Keratinocyte (primary cell): ENCODE results near the gene FSTL3. TPM values are rescaled to one million over a fixed set of nuclear protein-coding genes. Genes with fewer than 3 reads are reported as not detected.

Experiments
- DNase-seq: peaks from one replicate; pipeline ENCODE4 v3.0.0-alpha.2; 2011; ENCODE audit warnings: low read depth, missing footprints, low spot score
- FAIRE-seq: peaks from 2 replicates; lab custom pipeline; 2011; peaks lifted over from hg19 to GRCh38; lab: Jason Lieb, UNC
- H2AFZ ChIP-seq: 2 replicates; pipeline ENCODE4 v1.6.0; 2012; ENCODE audit warnings: low read length, control low read depth, inconsistent platforms; ENCODE audit not compliant: control insufficient read depth
- H3K27ac ChIP-seq: 2 replicates; pipeline ENCODE4 v1.5.1; 2011; ENCODE audit warnings: low read length; ENCODE audit not compliant: control insufficient read depth, insufficient read depth
- H3K27me3 ChIP-seq: 3 replicates; pipeline ENCODE4 v1.6.0; 2011; ENCODE audit warnings: low read length; ENCODE audit not compliant: control insufficient read depth, insufficient read depth; ENCODE audit errors: extremely low read depth
- H3K36me3 ChIP-seq, 2 experiments: 2 replicates in 1 of 2; 3 replicates in 1 of 2; pipeline ENCODE4 v1.5.1; 2011; ENCODE audit warnings: low read length in 2 of 2, mild to moderate bottlenecking in 1 of 2; ENCODE audit not compliant: control insufficient read depth in 2 of 2, insufficient read depth in 2 of 2; ENCODE audit errors: extremely low read depth in 1 of 2
- H3K4me1 ChIP-seq: 3 replicates; pipeline ENCODE4 v1.5.1; 2011; ENCODE audit warnings: low read length; ENCODE audit not compliant: control insufficient read depth, insufficient read depth; ENCODE audit errors: extremely low read depth
- H3K4me2 ChIP-seq: 3 replicates; pipeline ENCODE4 v1.6.0; 2011; ENCODE audit warnings: low read depth, low read length; ENCODE audit not compliant: control insufficient read depth, insufficient read depth; ENCODE audit errors: extremely low read depth
- H3K4me3 ChIP-seq, 3 experiments: fragments of 200-600 bp in 1 of 3; sonication (generic) in 1 of 3; 2 replicates in 2 of 3; 3 replicates in 1 of 3; pipeline ENCODE4 v1.5.1; 2011 to 2016; ENCODE audit warnings: low read length in 3 of 3, mild to moderate bottlenecking in 3 of 3, control low read depth in 2 of 3, inconsistent platforms in 1 of 3, low read depth in 1 of 3, mixed read lengths in 1 of 3, mixed run types in 1 of 3, moderate library complexity in 1 of 3; ENCODE audit not compliant: control insufficient read depth in 2 of 3, insufficient read depth in 2 of 3; ENCODE audit errors: extremely low read depth in 1 of 3
- H3K79me2 ChIP-seq: 2 replicates; pipeline ENCODE4 v1.6.0; 2012; ENCODE audit warnings: low read length; ENCODE audit not compliant: control insufficient read depth, insufficient read depth
- H3K9ac ChIP-seq: 3 replicates; pipeline ENCODE4 v1.6.0; 2011; ENCODE audit warnings: low read length; ENCODE audit not compliant: control insufficient read depth, insufficient read depth; ENCODE audit errors: extremely low read depth
- H3K9me1 ChIP-seq: 3 replicates; pipeline ENCODE4 v1.6.0; 2011; ENCODE audit warnings: low read length; ENCODE audit not compliant: control insufficient read depth, insufficient read depth; ENCODE audit errors: extremely low read depth
- H3K9me3 ChIP-seq: 2 replicates; pipeline ENCODE4 v1.5.1; 2012; ENCODE audit warnings: low read depth, low read length; ENCODE audit not compliant: control insufficient read depth
- H4K20me1 ChIP-seq: 3 replicates; pipeline ENCODE4 v1.6.0; 2011; ENCODE audit warnings: low read length; ENCODE audit not compliant: control insufficient read depth, insufficient read depth; ENCODE audit errors: extremely low read depth
- CTCF ChIP-seq, 3 experiments: IDR thresholded peaks in 1 of 3; conservative IDR thresholded peaks in 1 of 3; optimal IDR thresholded peaks in 1 of 3; 2 replicates in 2 of 3; 3 replicates in 1 of 3; pipeline versions ENCODE3 to v1.5.1; 2011; ENCODE audit warnings: low read length in 3 of 3, mild to moderate bottlenecking in 3 of 3, moderate library complexity in 2 of 3, control low read depth in 1 of 3, inconsistent platforms in 1 of 3; ENCODE audit not compliant: insufficient read depth in 2 of 3; ENCODE audit errors: extremely low read depth in 1 of 3
- EZH2 ChIP-seq: IDR thresholded peaks from one replicate; pipeline ENCODE4 v1.6.1; 2012; ENCODE audit warnings: inconsistent platforms, mild to moderate bottlenecking, low read length, moderate library complexity
- dilution Hi-C: fragments of 300-500 bp; cut with MboI; formaldehyde crosslinking; loops from one replicate; pipeline ENCODE4 v1.7.0; 2020; ENCODE audit warnings: low sequenced_read_pairs; ENCODE audit not compliant: extremely low pct_ligation_motif_present
- polyA plus RNA-seq, 5 experiments: library from polyadenylated mRNA; depleted of rRNA in 3 of 5; stranded (reverse) in 3 of 5; stranded (forward) in 1 of 5; unstranded in 1 of 5; fragments of >200 nt; gene quantifications; 1 replicate in 1 of 5; 2 replicates in 3 of 5; 3 replicates in 1 of 5; pipeline versions ENCODE4 v1.2.1 to v1.2.3, GENCODE V29; 2011 to 2012; ENCODE audit warnings: missing spikeins in 2 of 5, low read depth in 1 of 5, low replicate concordance in 1 of 5

FSTL3 gene
- polyA plus RNA-seq, 1 donor (not counting 4 experiments of a cell fraction or from before 2014, with no cell fraction given), result 54.4 TPM

GRCh38 chr19:652467-653389, 23.5 kb upstream of the FSTL3 start:
- FAIRE-seq (no peak), DNase-seq (no peak)
- Histone ChIP-seq H3K27ac (no peak overlapping the region), H3K9ac (no peak overlapping the region), H3K4me1 (no peaks in the 10 kb centered on the region), H3K9me3 (no peaks in the 10 kb centered on the region), H3K4me2 (no peak overlapping the region), H3K36me3 (peaks cover 27 to 33% of the 10 kb centered on the region in 2 experiments), H3K27me3 (no peaks in the 10 kb centered on the region), H3K4me3 (no peak overlapping the region), H3K9me1 (no peaks in the 10 kb centered on the region), H4K20me1 (peaks cover 46% of the 10 kb centered on the region), H2AFZ (no peak overlapping the region), H3K79me2 (peaks cover 77% of the 10 kb centered on the region)
- TF ChIP-seq EZH2, result no peak
- no peak for TF ChIP-seq CTCF (optimal IDR thresholded peaks at IDR 0.05 in 1 of 3, IDR thresholded peaks at IDR 0.05 in 1 of 3, conservative IDR thresholded peaks at IDR 0.05 in 1 of 3; ENCODE audit: extremely low read depth in 1 of 3, insufficient read depth in 2 of 3, low read length in 3 of 3)
- dilution Hi-C loops, result no loop called here

- Histone ChIP-seq H3K9me1 (peaks cover 2% of the 10 kb centered on the region), H3K27me3 (no peaks in the 10 kb centered on the region), H3K4me3 (no peak overlapping the region), H3K27ac (no peak overlapping the region), H3K9ac (no peak overlapping the region), H3K4me2 (no peak overlapping the region), H3K4me1 (peaks cover 3% of the 10 kb centered on the region), H3K79me2 (peaks cover 84% of the 10 kb centered on the region), H2AFZ (no peak overlapping the region), H3K36me3 (peaks cover 31 to 37% of the 10 kb centered on the region in 2 experiments), H4K20me1 (peaks cover 53% of the 10 kb centered on the region), H3K9me3 (no peaks in the 10 kb centered on the region)
- TF ChIP-seq EZH2, result no peak
- DNase-seq, result no peak
- FAIRE-seq, result no peak
- dilution Hi-C loops, result no loop called here
Observed at GRCh38 chr19:653425-653824, 22.8 kb upstream of the FSTL3 start.
